Kidney epithelial cell (primary cell): ENCODE data around the gene RP9. TPM values are rescaled to one million over a fixed set of nuclear protein-coding genes. Genes with fewer than 3 reads are reported as not detected.

Experiments
- DNase-seq: peaks from one replicate; pipeline ENCODE4 v3.0.0-alpha.2; 2010; ENCODE audit warnings: low read depth
- H3K27me3 ChIP-seq: 2 replicates; pipeline ENCODE4 v1.6.0; 2011; ENCODE audit warnings: low read length; ENCODE audit not compliant: control insufficient read depth, insufficient read depth
- H3K36me3 ChIP-seq: 2 replicates; pipeline ENCODE4 v1.5.1; 2011; ENCODE audit warnings: low read length; ENCODE audit not compliant: control insufficient read depth, insufficient read depth
- H3K4me3 ChIP-seq: 2 replicates; pipeline ENCODE4 v1.5.1; 2011; ENCODE audit warnings: low read depth, mild to moderate bottlenecking, control low read depth, low read length
- total RNA-seq: library from RNA; depleted of rRNA; stranded (reverse); fragments of >200 nt; gene quantifications from 2 replicates; pipeline ENCODE4 v1.2.3, GENCODE V29; 2015
- TF ChIP-seq, protein P1 (sequence below): IDR thresholded peaks from 2 replicates; pipeline ENCODE4 v1.5.1; 2011; ENCODE audit warnings: mild to moderate bottlenecking, moderate library complexity, low read length, control low read depth, inconsistent platforms; ENCODE audit not compliant: insufficient read depth, poor library complexity, severe bottlenecking

RP9 gene
- total RNA-seq, 1 donor from 2014 or later = 22.2 TPM

DNA sequence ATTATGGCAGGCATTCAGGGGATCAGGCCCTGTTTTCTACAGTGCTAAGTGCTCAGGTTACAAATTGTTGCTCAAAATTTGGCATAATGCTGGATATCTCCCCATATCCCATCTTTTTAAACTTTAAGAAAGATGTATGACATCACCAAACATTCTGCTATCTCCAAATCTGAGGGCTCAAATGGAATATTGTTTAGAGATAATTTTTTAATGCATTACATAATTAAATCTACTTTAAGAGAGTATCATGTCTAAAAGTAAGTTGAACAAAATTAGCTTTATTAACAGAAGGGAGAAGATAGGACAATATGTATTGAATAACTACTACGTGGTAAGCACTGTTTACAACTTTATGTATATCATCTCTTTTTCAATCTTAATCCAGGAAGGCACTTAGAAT lies 60.5 kb downstream of the RP9 start:
- DNase-seq = no peak
- Histone ChIP-seq H3K36me3 (no peaks in the 10 kb centered on the region), H3K4me3 (no peak overlapping the region), H3K27me3 (no peaks in the 10 kb centered on the region)
- TF ChIP-seq, protein P1, sequence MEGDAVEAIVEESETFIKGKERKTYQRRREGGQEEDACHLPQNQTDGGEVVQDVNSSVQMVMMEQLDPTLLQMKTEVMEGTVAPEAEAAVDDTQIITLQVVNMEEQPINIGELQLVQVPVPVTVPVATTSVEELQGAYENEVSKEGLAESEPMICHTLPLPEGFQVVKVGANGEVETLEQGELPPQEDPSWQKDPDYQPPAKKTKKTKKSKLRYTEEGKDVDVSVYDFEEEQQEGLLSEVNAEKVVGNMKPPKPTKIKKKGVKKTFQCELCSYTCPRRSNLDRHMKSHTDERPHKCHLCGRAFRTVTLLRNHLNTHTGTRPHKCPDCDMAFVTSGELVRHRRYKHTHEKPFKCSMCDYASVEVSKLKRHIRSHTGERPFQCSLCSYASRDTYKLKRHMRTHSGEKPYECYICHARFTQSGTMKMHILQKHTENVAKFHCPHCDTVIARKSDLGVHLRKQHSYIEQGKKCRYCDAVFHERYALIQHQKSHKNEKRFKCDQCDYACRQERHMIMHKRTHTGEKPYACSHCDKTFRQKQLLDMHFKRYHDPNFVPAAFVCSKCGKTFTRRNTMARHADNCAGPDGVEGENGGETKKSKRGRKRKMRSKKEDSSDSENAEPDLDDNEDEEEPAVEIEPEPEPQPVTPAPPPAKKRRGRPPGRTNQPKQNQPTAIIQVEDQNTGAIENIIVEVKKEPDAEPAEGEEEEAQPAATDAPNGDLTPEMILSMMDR = no peak

DNA sequence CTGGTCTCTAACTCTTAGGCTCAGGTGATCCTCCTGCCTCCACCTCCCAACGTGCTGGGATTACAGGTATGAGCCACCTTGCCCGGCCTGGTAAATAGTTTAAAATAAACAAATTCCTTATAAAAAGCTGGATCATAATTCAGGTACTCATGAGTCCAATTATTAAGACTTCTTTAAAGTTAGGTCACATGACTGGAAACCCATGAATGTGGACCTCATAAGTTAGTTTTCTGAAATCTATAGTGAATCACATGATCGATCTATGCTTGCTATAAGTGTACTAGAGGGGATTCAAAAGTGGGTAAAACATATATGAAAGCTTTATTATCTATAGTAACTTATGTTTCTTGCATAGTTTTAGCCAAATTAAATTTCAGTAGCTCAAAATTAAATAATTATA lies 60.9 kb downstream of the RP9 start:
- Histone ChIP-seq H3K27me3 (no peaks in the 10 kb centered on the region), H3K36me3 (no peaks in the 10 kb centered on the region), H3K4me3 (no peak overlapping the region)
- no peak for DNase-seq
- TF ChIP-seq, protein P1 = no peak

DNA sequence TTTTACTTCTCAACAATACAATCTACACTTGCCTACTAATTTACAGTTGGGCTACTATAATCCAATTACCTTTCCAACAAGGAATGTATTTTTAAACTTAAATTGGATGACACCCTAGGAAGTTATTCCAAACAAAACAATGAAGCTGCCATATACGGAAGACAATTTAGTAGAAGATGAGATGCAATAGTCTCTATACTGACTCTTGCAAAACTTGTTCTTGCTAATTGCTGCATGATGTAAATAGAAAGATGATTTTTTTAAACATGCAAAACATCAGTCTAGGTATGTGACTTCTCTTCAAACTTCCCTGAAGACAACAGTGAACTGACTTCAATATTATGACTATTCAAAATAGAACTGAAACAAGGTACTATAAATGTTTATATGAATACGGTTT lies 64.2 kb downstream of the RP9 start:
- TF ChIP-seq, protein P1 = no peak
- H3K27me3 ChIP-seq = no peaks in the 10 kb centered on the region
- DNase-seq = no peak
- no peak overlapping the region for H3K4me3 ChIP-seq
- no peaks in the 10 kb centered on the region for H3K36me3 ChIP-seq

Other genes with a start within 250 kb of the RP9 start
- gene KBTBD2, start 217.6 kb downstream of the RP9 start, total RNA-seq = 29.3 and 35.0 TPM in 2 replicates
- 107 TPM in 2 replicates for gene FKBP9, start 152.0 kb downstream of the RP9 start, total RNA-seq
- gene NT5C3A, start 46.6 kb downstream of the RP9 start, total RNA-seq = 17.8 and 20.7 TPM in 2 replicates
- gene BBS9, start 20.2 kb upstream of the RP9 start, total RNA-seq = 17.4 and 20.4 TPM in 2 replicates